ENCODE data around the gene MPO. TPM values are rescaled to one million over a fixed set of nuclear protein-coding genes. Genes with fewer than 3 reads are reported as not detected.

The MPO gene
- total RNA-seq, 1 experiment from 2014 or later: not detected

GRCh38 chr17:58304750-58305486 lies 24.2 kb upstream of the MPO start (continued):
- TF ChIP-seq ARID4B (CRISPR knock-in tag; IDR thresholded peaks at IDR 0.05; ENCODE audit: borderline replicate concordance): no peak
- TF ChIP-seq PREB (CRISPR knock-in tag; IDR thresholded peaks at IDR 0.05; ENCODE audit: borderline replicate concordance): no peak
- no peak for TF ChIP-seq IRF1 (CRISPR knock-in tag; IDR thresholded peaks at IDR 0.05)
- TF ChIP-seq MLX (CRISPR knock-in tag; IDR thresholded peaks at IDR 0.05): no peak
- no peak for TF ChIP-seq FOXJ3 (CRISPR knock-in tag; IDR thresholded peaks at IDR 0.05; ENCODE audit: borderline replicate concordance)
- TF ChIP-seq NFATC4 (CRISPR knock-in tag; IDR thresholded peaks at IDR 0.05): no peak
- TF ChIP-seq ELF4 (CRISPR knock-in tag; IDR thresholded peaks at IDR 0.05; ENCODE audit: low read depth): no peak
- no peak for TF ChIP-seq MYBL2 (CRISPR knock-in tag; IDR thresholded peaks at IDR 0.05)
- no peak for TF ChIP-seq ZNF396 (CRISPR knock-in tag; IDR thresholded peaks at IDR 0.05; ENCODE audit: borderline replicate concordance)

- ChIA-PET CTCF (interaction anchor here (0.6 to 7.1 kb wide), 19 partner anchors 12 to 209 kb away, joined by 3 to 97 read pairs (median 6); partner anchors contain the start of genes MPO and RNF43), POLR2A (interaction anchor here (1.0 kb wide), 1 partner anchor 20 kb away, joined by 3 read pairs; no protein-coding TSS in a partner anchor)
- DNase-seq (ENCODE audit: low spot score): peak; percentile 74
- Mint-ChIP-seq H3K4me1 (peaks cover 11% of the 10 kb centered on the region), H3K4me3 (no peak overlapping the region), H3K36me3 (no peaks in the 10 kb centered on the region), H3K9me3 (no peaks in the 10 kb centered on the region), H3K27me3 (ENCODE audit: low read depth) (no peaks in the 10 kb centered on the region; the same call in 1 of the 2 replicates), H3K27ac (no peak overlapping the region)
- peak; percentile 76 for ATAC-seq
- TF ChIP-seq GTF2I (CRISPR knock-in tag; conservative IDR thresholded peaks at IDR 0.05): no peak
- TF ChIP-seq TEAD4 (CRISPR knock-in tag; IDR thresholded peaks at IDR 0.05): no peak
- TF ChIP-seq ATF6 (CRISPR knock-in tag; IDR thresholded peaks at IDR 0.05): no peak
- no peak for TF ChIP-seq NFE2L1 (CRISPR knock-in tag; IDR thresholded peaks at IDR 0.05)
- TF ChIP-seq NFYB (CRISPR knock-in tag; conservative IDR thresholded peaks at IDR 0.05; ENCODE audit: low read depth): no peak
- TF ChIP-seq CTCF (IDR thresholded peaks at IDR 0.05): peak; percentile 94
- TF ChIP-seq ATF3 (CRISPR knock-in tag; conservative IDR thresholded peaks at IDR 0.05): no peak
- TF ChIP-seq CREB1 (CRISPR knock-in tag; IDR thresholded peaks at IDR 0.05): no peak
- TF ChIP-seq PRRX2 (CRISPR knock-in tag; IDR thresholded peaks at IDR 0.05): no peak
- TF ChIP-seq ATF2 (CRISPR knock-in tag; IDR thresholded peaks at IDR 0.05; ENCODE audit: borderline replicate concordance, low read depth): no peak
- no peak for TF ChIP-seq EMX1 (CRISPR knock-in tag; IDR thresholded peaks at IDR 0.05)
- TF ChIP-seq MAX (CRISPR knock-in tag; IDR thresholded peaks at IDR 0.05): peak; percentile 27; the same call in 1 of the 2 replicates
Measured at GRCh38 chr17:58303971-58304749, 23.4 kb upstream of the MPO start.
